Neural progenitor cell (in vitro differentiated cells): Measurements from ENCODE around the gene SMCO3.

ENCODE experiments used
- CTCF ChIP-seq: fragments of 200-600 bp; sonication (generic); IDR thresholded peaks from 2 replicates; pipeline ENCODE4 v1.5.1; 2017; ENCODE audit warnings: antibody characterized with exemption, mild to moderate bottlenecking
- EZH2phosphoT487 ChIP-seq: fragments of 200-600 bp; sonication (generic); IDR thresholded peaks from 2 replicates; pipeline ENCODE4 v1.6.1; 2017; ENCODE audit warnings: antibody characterized with exemption

- no peak for TF ChIP-seq CTCF
- no peak for TF ChIP-seq EZH2phosphoT487
Observed at GRCh38 chr12:14824012-14824634, 10.1 kb upstream of the SMCO3 start.
